Measurements from ENCODE around the gene GUCY1A1.

GRCh38 chr4:155657169-155657568, 9.5 kb upstream of the GUCY1A1 start:
- TF ChIP-seq ZBTB7A (tag by site-specific recombination; IDR thresholded peaks at IDR 0.05; ENCODE audit: low read depth): no peak
- TF ChIP-seq, protein P1, sequence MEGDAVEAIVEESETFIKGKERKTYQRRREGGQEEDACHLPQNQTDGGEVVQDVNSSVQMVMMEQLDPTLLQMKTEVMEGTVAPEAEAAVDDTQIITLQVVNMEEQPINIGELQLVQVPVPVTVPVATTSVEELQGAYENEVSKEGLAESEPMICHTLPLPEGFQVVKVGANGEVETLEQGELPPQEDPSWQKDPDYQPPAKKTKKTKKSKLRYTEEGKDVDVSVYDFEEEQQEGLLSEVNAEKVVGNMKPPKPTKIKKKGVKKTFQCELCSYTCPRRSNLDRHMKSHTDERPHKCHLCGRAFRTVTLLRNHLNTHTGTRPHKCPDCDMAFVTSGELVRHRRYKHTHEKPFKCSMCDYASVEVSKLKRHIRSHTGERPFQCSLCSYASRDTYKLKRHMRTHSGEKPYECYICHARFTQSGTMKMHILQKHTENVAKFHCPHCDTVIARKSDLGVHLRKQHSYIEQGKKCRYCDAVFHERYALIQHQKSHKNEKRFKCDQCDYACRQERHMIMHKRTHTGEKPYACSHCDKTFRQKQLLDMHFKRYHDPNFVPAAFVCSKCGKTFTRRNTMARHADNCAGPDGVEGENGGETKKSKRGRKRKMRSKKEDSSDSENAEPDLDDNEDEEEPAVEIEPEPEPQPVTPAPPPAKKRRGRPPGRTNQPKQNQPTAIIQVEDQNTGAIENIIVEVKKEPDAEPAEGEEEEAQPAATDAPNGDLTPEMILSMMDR (tag by site-specific recombination; IDR thresholded peaks at IDR 0.05): no peak
- TF ChIP-seq ZBTB21 (tag by site-specific recombination; IDR thresholded peaks at IDR 0.05): no peak
- TF ChIP-seq ZNF274 (IDR thresholded peaks at IDR 0.05; ENCODE audit: low read length): no peak
- TF ChIP-seq ZNF274 (tag by site-specific recombination; IDR thresholded peaks at IDR 0.05; ENCODE audit: borderline replicate concordance): no peak
- TF ChIP-seq PRDM1 (tag by site-specific recombination; IDR thresholded peaks at IDR 0.05): no peak
- no peak for TF ChIP-seq GLI4 (tag by site-specific recombination; IDR thresholded peaks at IDR 0.05)

Measured in HEK293 (cell line).